Renal cortical epithelial cell (primary cell): ENCODE data around the gene SMC4. TPM values are rescaled to one million over a fixed set of nuclear protein-coding genes. Genes with fewer than 3 reads are reported as not detected.

Experiments used
- DNase-seq: peaks from one replicate; pipeline ENCODE4 v3.0.0-alpha.2; 2011; ENCODE audit warnings: low read depth
- total RNA-seq: library from RNA; depleted of rRNA; stranded (reverse); fragments of >200 nt; gene quantifications from 2 replicates; pipeline ENCODE4 v1.2.3, GENCODE V29; 2014

The SMC4 gene
- total RNA-seq, 1 donor from 2014 or later: 32.3 TPM

GRCh38 chr3:160475884-160476283 is 76.4 kb downstream of the SMC4 start:
- DNase-seq: no peak

DNA sequence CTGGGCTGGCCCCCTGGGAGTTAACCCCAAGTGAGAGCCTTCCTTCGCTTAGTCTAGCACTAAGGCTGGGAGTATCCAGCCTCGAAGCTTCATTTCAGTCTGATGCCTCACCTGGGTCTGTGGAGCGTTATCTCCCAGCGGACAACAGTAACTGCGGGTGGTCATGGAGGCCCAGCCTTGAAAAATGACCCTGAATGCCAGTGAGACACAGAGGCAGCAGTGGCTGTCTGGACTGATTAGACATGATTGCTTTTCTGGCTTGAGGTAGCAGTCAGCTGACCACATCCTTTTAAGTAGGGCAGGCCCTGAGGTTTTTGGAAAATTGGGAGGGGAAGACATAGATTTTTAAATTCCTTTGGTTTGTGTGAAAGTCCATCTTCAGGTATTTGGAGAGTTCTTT is 78.3 kb downstream of the SMC4 start:
- DNase-seq: no peak

- no peak for DNase-seq
Measured at GRCh38 chr3:160478338-160478737, 78.9 kb downstream of the SMC4 start.

DNA sequence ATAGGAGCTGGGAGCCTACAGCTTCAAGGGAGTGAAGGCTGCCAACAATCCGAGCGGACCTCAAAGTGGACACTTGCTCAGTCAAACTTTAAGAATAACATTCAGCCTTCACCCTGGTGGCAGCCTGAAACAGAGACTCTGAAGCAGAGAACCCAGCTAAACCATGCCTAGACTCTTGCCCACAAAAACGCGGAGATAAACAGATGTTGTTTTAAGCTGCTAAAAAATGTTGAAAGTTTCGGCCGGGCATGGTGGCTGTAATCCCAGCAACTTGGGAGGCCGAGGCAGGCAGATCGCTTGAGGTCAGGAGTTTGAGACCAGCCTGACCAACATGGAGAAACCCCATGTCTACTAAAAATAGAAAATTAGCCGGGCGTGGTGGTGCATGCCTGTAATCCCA is 79.9 kb downstream of the SMC4 start:
- no peak for DNase-seq

- no peak for DNase-seq
Measured at GRCh38 chr3:160480931-160481330, 81.5 kb downstream of the SMC4 start.

DNA sequence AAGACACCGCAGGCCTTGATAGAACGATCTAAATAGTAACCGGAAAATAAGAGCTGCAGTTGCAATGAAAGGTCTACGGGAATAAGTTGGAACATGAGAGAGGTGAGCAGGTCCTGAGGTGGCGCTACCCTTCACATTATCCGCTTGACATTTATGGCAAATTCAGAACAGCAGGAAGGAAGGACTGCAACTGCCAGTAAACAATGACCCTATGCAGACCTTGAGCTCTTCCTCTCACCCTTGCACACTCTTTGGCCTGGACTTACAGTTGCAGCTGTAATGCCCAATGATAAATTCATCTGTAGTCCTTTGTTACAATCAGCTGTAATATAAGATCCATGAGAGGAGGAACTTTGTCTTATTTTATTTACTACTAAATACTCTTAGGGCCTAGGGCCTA is 82.4 kb downstream of the SMC4 start:
- DNase-seq: no peak

DNA sequence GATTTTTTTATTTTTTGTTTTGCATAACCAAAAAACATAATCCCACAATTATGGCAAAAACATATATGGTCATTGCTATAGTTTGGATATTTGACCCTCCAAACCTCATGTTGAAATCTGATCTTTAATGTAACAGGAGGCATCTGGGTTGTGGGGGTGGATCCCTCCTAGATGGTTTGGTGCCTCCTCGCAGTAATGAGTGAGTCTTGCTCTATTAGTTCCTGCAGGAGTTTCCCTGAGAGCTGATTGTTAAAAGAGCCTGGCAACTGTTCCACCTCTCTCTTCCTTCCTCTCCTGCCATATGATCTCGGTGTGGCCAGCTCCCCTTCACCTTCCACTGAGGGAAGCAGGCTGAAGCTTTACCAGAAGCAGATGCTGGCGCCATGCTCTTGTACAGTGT is 83.3 kb downstream of the SMC4 start:
- no peak for DNase-seq

Other genes starting within 250 kb of the SMC4 start
- gene C3orf80, start 174.2 kb upstream of the SMC4 start, total RNA-seq: not detected in 2 replicates
- gene IFT80, start 425 bp upstream of the SMC4 start, total RNA-seq: 66.2 and 81.8 TPM in 2 replicates
- gene TRIM59, start 50.1 kb downstream of the SMC4 start, total RNA-seq: 18.8 and 35.3 TPM in 2 replicates
- gene KPNA4, start 165.9 kb downstream of the SMC4 start, total RNA-seq: 32.3 and 36.7 TPM in 2 replicates